ENCODE results near the gene BUD13.

Gene BUD13

GRCh38 chr11:116730241-116730561, 42.6 kb downstream of the BUD13 start:
- Histone ChIP-seq H3K27me3 (ENCODE audit: insufficient read depth, low read length) (no peaks in the 10 kb centered on the region), H3K4me1 (ENCODE audit: insufficient read depth, low read length, severe bottlenecking) (no peaks in the 10 kb centered on the region), H3K4me2 (ENCODE audit: low read length) (no peak overlapping the region), H3K27ac (ENCODE audit: low read depth, low read length, poor library complexity, severe bottlenecking) (no peak overlapping the region), H3F3A (ENCODE audit: insufficient read depth, low read length) (no peaks in the 10 kb centered on the region), H3K9ac (ENCODE audit: low read length) (no peak overlapping the region), H3K79me2 (ENCODE audit: insufficient read depth, low read length) (no peaks in the 10 kb centered on the region), H3K9me3 (ENCODE audit: low read length) (no peaks in the 10 kb centered on the region), H3K9me2 (ENCODE audit: low read depth, low read length) (no peaks in the 10 kb centered on the region), H2AFZ (ENCODE audit: low read length) (no peak overlapping the region), H3K4me3 (ENCODE audit: low read depth, low read length, poor library complexity, severe bottlenecking) (no peak overlapping the region), H4K20me1 (ENCODE audit: insufficient read depth, low read length) (no peaks in the 10 kb centered on the region), H3K36me3 (ENCODE audit: insufficient read depth, low read length) (no peaks in the 10 kb centered on the region)
- TF ChIP-seq CTCF (IDR thresholded peaks at IDR 0.05; ENCODE audit: low read length) (no peak), EZH2 (IDR thresholded peaks at IDR 0.05; ENCODE audit: borderline replicate concordance, low read length) (no peak)

GRCh38 chr11:116729501-116730240, 43.1 kb downstream of the BUD13 start:
- H3K4me3 ChIP-seq (ENCODE audit: low read depth, low read length, poor library complexity, severe bottlenecking), result no peak overlapping the region
- TF ChIP-seq CTCF (IDR thresholded peaks at IDR 0.05; ENCODE audit: low read length), result no peak
- no peak for TF ChIP-seq EZH2 (IDR thresholded peaks at IDR 0.05; ENCODE audit: borderline replicate concordance, low read length)

GRCh38 chr11:116727990-116728389, 44.8 kb downstream of the BUD13 start:
- H4K20me1 ChIP-seq (ENCODE audit: insufficient read depth, low read length), result no peaks in the 10 kb centered on the region
- no peaks in the 10 kb centered on the region for H3K4me1 ChIP-seq (ENCODE audit: insufficient read depth, low read length, severe bottlenecking)
- no peak overlapping the region for H3K4me2 ChIP-seq (ENCODE audit: low read length)
- H3F3A ChIP-seq (ENCODE audit: insufficient read depth, low read length), result no peaks in the 10 kb centered on the region
- no peak overlapping the region for H3K9ac ChIP-seq (ENCODE audit: low read length)
- H3K9me3 ChIP-seq (ENCODE audit: low read length), result no peaks in the 10 kb centered on the region
- H3K36me3 ChIP-seq (ENCODE audit: insufficient read depth, low read length), result no peaks in the 10 kb centered on the region
- no peak overlapping the region for H3K27ac ChIP-seq (ENCODE audit: low read depth, low read length, poor library complexity, severe bottlenecking)
- H3K9me2 ChIP-seq (ENCODE audit: low read depth, low read length), result no peaks in the 10 kb centered on the region
- H3K79me2 ChIP-seq (ENCODE audit: insufficient read depth, low read length), result no peaks in the 10 kb centered on the region
- H3K27me3 ChIP-seq (ENCODE audit: insufficient read depth, low read length), result no peaks in the 10 kb centered on the region
- H2AFZ ChIP-seq (ENCODE audit: low read length), result no peak overlapping the region
- no peak overlapping the region for H3K4me3 ChIP-seq (ENCODE audit: low read depth, low read length, poor library complexity, severe bottlenecking)
- TF ChIP-seq EZH2 (IDR thresholded peaks at IDR 0.05; ENCODE audit: borderline replicate concordance, low read length) (no peak), CTCF (IDR thresholded peaks at IDR 0.05; ENCODE audit: low read length) (no peak)

More at GRCh38 chr11:116729501-116730240, 43.1 kb downstream of the BUD13 start:
- Histone ChIP-seq H3K27me3 (ENCODE audit: insufficient read depth, low read length) (no peaks in the 10 kb centered on the region), H3K79me2 (ENCODE audit: insufficient read depth, low read length) (no peaks in the 10 kb centered on the region), H3K36me3 (ENCODE audit: insufficient read depth, low read length) (no peaks in the 10 kb centered on the region), H3K9ac (ENCODE audit: low read length) (no peak overlapping the region), H4K20me1 (ENCODE audit: insufficient read depth, low read length) (no peaks in the 10 kb centered on the region), H3K27ac (ENCODE audit: low read depth, low read length, poor library complexity, severe bottlenecking) (no peak overlapping the region), H3F3A (ENCODE audit: insufficient read depth, low read length) (no peaks in the 10 kb centered on the region), H3K9me2 (ENCODE audit: low read depth, low read length) (no peaks in the 10 kb centered on the region), H3K4me2 (ENCODE audit: low read length) (no peak overlapping the region), H3K4me1 (ENCODE audit: insufficient read depth, low read length, severe bottlenecking) (no peaks in the 10 kb centered on the region), H3K9me3 (ENCODE audit: low read length) (no peaks in the 10 kb centered on the region), H2AFZ (ENCODE audit: low read length) (no peak overlapping the region)

All from OCI-LY1 (cell line).